ENCODE measurements around the gene PLK5.

PLK5 gene

DNA sequence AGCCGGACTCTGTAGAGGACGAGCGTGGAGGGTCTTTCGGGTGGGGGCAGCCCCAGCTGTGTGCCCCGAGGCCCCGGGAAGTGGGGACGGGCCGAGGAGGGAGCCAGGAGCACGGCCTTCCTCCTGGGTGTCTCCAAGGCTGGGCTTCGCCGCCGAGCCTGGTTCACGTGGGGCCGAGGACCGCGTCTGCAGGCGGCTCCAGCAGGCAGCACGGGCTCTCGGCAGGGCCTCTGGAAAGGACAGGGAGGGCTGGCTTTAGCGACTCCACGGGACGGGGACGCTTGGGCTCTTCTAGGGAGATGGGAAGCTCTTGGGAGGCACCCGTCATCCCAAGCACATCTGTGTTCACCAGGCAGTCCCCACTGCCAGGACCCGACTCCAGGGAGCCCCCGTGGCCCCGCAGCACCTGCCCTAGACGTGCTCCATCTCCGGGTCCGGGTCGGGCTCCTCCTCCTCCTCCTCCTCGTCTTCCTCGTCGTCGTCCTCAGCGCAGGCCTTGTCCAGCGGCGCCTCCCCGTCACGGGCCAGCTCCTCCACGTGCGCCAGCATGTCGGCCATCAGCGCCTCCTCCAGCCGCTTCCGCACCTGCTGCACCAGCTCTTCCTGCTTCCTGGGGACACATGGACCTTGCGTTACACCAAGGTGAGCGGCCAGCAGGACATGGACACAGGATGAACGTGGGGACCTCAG lies 54.2 kb downstream of the PLK5 start:
- no peak overlapping the region for H3K27ac ChIP-seq
- H3K27me3 ChIP-seq = no peaks in the 10 kb centered on the region
- no peaks in the 10 kb centered on the region for H3K4me1 ChIP-seq (ENCODE audit: control insufficient read depth in 1 of 2, insufficient read depth in 1 of 2, low read depth in 1 of 2, low read length in 1 of 2)
- peaks cover 66% of the 10 kb centered on the region for H3K36me3 ChIP-seq
- TF ChIP-seq, protein P1, sequence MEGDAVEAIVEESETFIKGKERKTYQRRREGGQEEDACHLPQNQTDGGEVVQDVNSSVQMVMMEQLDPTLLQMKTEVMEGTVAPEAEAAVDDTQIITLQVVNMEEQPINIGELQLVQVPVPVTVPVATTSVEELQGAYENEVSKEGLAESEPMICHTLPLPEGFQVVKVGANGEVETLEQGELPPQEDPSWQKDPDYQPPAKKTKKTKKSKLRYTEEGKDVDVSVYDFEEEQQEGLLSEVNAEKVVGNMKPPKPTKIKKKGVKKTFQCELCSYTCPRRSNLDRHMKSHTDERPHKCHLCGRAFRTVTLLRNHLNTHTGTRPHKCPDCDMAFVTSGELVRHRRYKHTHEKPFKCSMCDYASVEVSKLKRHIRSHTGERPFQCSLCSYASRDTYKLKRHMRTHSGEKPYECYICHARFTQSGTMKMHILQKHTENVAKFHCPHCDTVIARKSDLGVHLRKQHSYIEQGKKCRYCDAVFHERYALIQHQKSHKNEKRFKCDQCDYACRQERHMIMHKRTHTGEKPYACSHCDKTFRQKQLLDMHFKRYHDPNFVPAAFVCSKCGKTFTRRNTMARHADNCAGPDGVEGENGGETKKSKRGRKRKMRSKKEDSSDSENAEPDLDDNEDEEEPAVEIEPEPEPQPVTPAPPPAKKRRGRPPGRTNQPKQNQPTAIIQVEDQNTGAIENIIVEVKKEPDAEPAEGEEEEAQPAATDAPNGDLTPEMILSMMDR (IDR thresholded peaks at IDR 0.05) = no peak
- no peaks in the 10 kb centered on the region for H3K9me3 ChIP-seq
- no peak overlapping the region for H3K4me3 ChIP-seq (ENCODE audit: low read depth in 1 of 2, low read length in 1 of 2)

DNA sequence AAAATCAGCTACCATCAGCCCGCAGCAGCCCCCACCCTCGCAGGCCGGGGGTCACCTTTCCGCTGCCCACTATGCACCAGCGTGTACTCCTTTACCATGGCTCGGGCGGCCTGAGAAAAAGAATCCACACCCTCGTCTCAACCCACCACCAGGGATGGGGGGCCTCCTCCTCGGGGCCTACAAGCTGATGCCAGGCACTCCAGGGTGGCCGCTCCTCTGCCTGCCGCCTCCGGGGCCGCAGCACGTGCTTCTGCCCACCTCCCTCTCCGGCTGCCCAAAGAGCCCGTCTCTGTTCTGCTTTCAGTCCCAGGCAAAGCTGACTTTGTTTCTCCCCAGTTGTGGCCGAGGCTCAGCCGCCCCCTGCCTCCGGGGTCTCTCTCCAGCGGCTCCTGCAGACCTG lies 55.3 kb downstream of the PLK5 start:
- H3K4me1 ChIP-seq (ENCODE audit: control insufficient read depth in 1 of 2, insufficient read depth in 1 of 2, low read depth in 1 of 2, low read length in 1 of 2) = no peaks in the 10 kb centered on the region
- TF ChIP-seq, protein P1 (IDR thresholded peaks at IDR 0.05) = no peak
- no peak overlapping the region for H3K27ac ChIP-seq
- no peaks in the 10 kb centered on the region for H3K27me3 ChIP-seq
- peaks cover 72% of the 10 kb centered on the region for H3K36me3 ChIP-seq
- H3K4me3 ChIP-seq (ENCODE audit: low read depth in 1 of 2, low read length in 1 of 2) = no peak overlapping the region
- no peaks in the 10 kb centered on the region for H3K9me3 ChIP-seq

DNA sequence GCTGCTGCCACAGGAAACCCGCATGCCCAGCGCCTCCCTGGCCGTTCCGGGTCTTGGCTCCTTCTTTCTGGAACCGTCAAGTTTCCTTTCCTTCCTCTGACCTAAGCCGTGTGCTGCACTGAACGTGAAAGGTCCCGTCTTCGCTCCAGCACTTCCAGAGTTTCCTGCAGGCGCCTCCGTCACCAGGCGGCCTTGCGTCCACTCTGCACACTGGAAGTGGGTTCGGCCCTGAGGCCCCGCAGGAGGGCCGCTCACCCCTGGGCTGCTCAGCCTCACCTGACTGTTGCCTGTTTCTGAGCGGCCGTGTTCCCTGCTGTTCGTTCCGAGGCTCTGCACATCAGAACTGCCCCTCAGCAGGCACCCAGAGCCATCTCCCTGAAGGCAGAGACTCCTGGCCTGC lies 56.5 kb downstream of the PLK5 start:
- TF ChIP-seq, protein P1 (IDR thresholded peaks at IDR 0.05) = no peak
- H3K27me3 ChIP-seq = no peaks in the 10 kb centered on the region
- no peak overlapping the region for H3K27ac ChIP-seq
- no peak overlapping the region for H3K4me3 ChIP-seq (ENCODE audit: low read depth in 1 of 2, low read length in 1 of 2)
- peaks cover 75% of the 10 kb centered on the region for H3K36me3 ChIP-seq
- H3K4me1 ChIP-seq (ENCODE audit: control insufficient read depth in 1 of 2, insufficient read depth in 1 of 2, low read depth in 1 of 2, low read length in 1 of 2) = no peaks in the 10 kb centered on the region
- H3K9me3 ChIP-seq = no peaks in the 10 kb centered on the region

DNA sequence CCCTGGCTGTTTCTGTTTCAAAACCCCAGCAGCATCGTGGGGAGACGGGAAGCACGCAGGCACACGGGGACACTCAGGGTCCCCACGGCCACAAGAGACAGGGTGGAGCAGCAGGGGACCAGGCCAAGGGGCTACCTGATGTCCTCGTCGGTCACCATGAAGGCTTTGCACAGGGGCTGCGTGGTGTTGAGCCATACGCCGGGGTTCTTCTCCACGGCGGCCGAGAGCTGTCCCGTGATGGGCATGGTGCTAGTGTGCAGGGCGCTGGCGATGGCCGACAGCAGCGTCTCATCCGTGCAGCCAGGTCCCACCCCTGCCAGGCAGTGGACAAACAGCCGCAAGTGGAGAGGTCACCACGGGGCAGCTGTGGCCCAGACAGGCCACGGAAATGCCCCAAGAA lies 57.1 kb downstream of the PLK5 start:
- Histone ChIP-seq H3K27ac (no peak overlapping the region), H3K4me3 (ENCODE audit: low read depth in 1 of 2, low read length in 1 of 2) (no peak overlapping the region), H3K4me1 (ENCODE audit: control insufficient read depth in 1 of 2, insufficient read depth in 1 of 2, low read depth in 1 of 2, low read length in 1 of 2) (no peaks in the 10 kb centered on the region), H3K27me3 (no peaks in the 10 kb centered on the region), H3K36me3 (peaks cover 75% of the 10 kb centered on the region), H3K9me3 (no peaks in the 10 kb centered on the region)
- TF ChIP-seq, protein P1 (IDR thresholded peaks at IDR 0.05) = no peak

DNA sequence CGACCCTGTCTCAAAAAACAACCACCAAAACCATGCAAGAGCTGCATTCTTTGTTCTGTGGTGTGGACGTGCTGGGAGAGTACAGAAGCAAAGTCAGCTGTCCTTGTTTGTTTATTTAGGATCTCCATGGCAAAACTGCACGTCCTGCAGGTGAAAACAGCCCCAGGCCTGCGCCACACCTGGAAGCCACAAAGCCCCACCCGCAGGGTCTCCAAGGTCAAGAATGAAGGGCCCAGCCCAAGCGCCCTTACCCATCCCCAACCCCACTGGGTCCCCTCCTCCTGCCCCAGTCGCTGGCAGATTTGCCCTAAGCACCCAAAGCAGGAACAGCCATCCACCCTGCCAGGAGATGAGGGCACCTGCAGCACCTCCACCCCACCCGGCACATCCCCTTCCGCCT lies 58.3 kb downstream of the PLK5 start:
- H3K9me3 ChIP-seq = no peaks in the 10 kb centered on the region
- no peaks in the 10 kb centered on the region for H3K27me3 ChIP-seq
- TF ChIP-seq, protein P1 (IDR thresholded peaks at IDR 0.05) = no peak
- H3K27ac ChIP-seq = no peak overlapping the region
- H3K4me3 ChIP-seq (ENCODE audit: low read depth in 1 of 2, low read length in 1 of 2) = no peak overlapping the region
- H3K4me1 ChIP-seq (ENCODE audit: control insufficient read depth in 1 of 2, insufficient read depth in 1 of 2, low read depth in 1 of 2, low read length in 1 of 2) = no peaks in the 10 kb centered on the region
- peaks cover 63% of the 10 kb centered on the region for H3K36me3 ChIP-seq

All from neutrophil (primary cell).